Parathyroid adenoma (tissue), 2 donors: ENCODE results near the gene NOB1.

Source experiments
- H2AFZ ChIP-seq: fragments of 300-600 bp; sonication (generic); one replicate; pipeline ENCODE4 v1.7.0; 2017; ENCODE audit warnings: antibody characterized with exemption, mild to moderate bottlenecking
- H3K27ac ChIP-seq: fragments of 300-600 bp; sonication (generic); one replicate; pipeline ENCODE4 v1.7.0; 2017
- H3K27me3 ChIP-seq: fragments of 300-600 bp; sonication (generic); one replicate; pipeline ENCODE4 v1.7.0; 2017; ENCODE audit warnings: low read length; ENCODE audit not compliant: control insufficient read depth, insufficient read depth
- H3K36me3 ChIP-seq: fragments of 300-600 bp; sonication (generic); one replicate; pipeline ENCODE4 v1.7.0; 2017; ENCODE audit warnings: low read length; ENCODE audit not compliant: control insufficient read depth, insufficient read depth
- H3K4me1 ChIP-seq: fragments of 300-600 bp; sonication (generic); one replicate; pipeline ENCODE4 v1.7.0; 2017; ENCODE audit warnings: control low read depth
- H3K4me2 ChIP-seq: fragments of 300-600 bp; sonication (generic); one replicate; pipeline ENCODE4 v1.7.0; 2017; ENCODE audit warnings: low read length
- H3K4me3 ChIP-seq: fragments of 300-600 bp; sonication (generic); one replicate; pipeline ENCODE4 v1.7.0; 2017; ENCODE audit warnings: low read depth, low read length
- H3K79me2 ChIP-seq: fragments of 300-600 bp; sonication (generic); one replicate; pipeline ENCODE4 v1.7.0; 2017; ENCODE audit warnings: control low read depth
- H3K9ac ChIP-seq: fragments of 300-600 bp; sonication (generic); one replicate; pipeline ENCODE4 v1.7.0; 2017; ENCODE audit warnings: mild to moderate bottlenecking
- H3K9me3 ChIP-seq: fragments of 300-600 bp; sonication (generic); one replicate; pipeline ENCODE4 v1.7.0; 2017; ENCODE audit warnings: low read length; ENCODE audit not compliant: control insufficient read depth
- TF ChIP-seq, protein P1 (sequence below): fragments of 300-600 bp; sonication (generic); IDR thresholded peaks from one replicate; pipeline ENCODE4 v1.7.0; 2017; ENCODE audit warnings: antibody characterized with exemption, mild to moderate bottlenecking
- donor health status: primary hyperparathyroidism.

The NOB1 gene

DNA sequence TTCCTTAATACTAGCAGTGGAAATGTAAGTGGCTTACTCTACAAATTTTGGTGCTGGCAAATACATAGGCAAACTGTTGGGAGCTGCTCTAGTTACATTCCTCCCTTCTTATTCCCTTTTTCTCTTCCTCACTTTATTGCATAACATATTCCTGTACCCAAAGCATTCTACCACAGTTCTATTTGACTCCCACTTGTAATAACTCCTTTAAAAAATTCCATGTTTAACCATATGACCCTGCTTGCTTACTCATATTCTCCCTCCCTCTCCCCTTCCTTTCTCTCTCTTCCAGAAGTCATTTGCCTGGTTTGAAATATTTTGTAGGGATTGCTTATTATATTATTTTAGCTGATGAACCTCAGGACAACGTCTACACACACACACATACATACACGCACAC is 51.1 kb downstream of the NOB1 start:
- H3K27ac ChIP-seq, result no peak overlapping the region
- peaks cover 3% of the 10 kb centered on the region for H3K79me2 ChIP-seq
- no peak overlapping the region for H3K9ac ChIP-seq
- H3K36me3 ChIP-seq, result no peaks in the 10 kb centered on the region
- peaks cover 6% of the 10 kb centered on the region for H3K4me1 ChIP-seq
- TF ChIP-seq, protein P1, sequence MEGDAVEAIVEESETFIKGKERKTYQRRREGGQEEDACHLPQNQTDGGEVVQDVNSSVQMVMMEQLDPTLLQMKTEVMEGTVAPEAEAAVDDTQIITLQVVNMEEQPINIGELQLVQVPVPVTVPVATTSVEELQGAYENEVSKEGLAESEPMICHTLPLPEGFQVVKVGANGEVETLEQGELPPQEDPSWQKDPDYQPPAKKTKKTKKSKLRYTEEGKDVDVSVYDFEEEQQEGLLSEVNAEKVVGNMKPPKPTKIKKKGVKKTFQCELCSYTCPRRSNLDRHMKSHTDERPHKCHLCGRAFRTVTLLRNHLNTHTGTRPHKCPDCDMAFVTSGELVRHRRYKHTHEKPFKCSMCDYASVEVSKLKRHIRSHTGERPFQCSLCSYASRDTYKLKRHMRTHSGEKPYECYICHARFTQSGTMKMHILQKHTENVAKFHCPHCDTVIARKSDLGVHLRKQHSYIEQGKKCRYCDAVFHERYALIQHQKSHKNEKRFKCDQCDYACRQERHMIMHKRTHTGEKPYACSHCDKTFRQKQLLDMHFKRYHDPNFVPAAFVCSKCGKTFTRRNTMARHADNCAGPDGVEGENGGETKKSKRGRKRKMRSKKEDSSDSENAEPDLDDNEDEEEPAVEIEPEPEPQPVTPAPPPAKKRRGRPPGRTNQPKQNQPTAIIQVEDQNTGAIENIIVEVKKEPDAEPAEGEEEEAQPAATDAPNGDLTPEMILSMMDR, result no peak
- H2AFZ ChIP-seq, result no peak overlapping the region
- no peaks in the 10 kb centered on the region for H3K27me3 ChIP-seq
- no peaks in the 10 kb centered on the region for H3K9me3 ChIP-seq
- H3K4me3 ChIP-seq, result no peak overlapping the region
- H3K4me2 ChIP-seq, result no peak overlapping the region

DNA sequence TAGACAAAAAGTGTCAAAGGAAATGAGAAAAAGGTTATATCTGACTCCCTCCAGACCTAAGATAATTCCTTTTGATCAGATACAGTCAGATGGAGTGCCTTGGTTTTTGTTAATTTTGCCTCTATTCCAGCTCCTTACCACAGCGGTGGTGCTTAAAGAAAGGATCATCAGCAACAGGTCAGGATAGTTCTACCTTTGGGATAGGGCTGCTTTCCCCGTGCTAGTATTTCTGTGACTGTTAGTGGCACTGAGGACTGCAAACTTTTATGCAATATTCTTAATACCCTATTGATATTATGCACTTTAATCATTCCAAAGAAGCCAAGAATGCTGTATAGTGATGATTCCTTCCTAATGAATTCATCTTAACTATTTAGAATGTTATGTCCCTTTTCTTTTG is 52.9 kb downstream of the NOB1 start:
- TF ChIP-seq, protein P1, result no peak
- Histone ChIP-seq H3K36me3 (no peaks in the 10 kb centered on the region), H3K4me2 (no peak overlapping the region), H3K27me3 (no peaks in the 10 kb centered on the region), H3K9me3 (no peaks in the 10 kb centered on the region), H3K9ac (no peak overlapping the region), H3K4me1 (peaks cover 6% of the 10 kb centered on the region), H3K4me3 (no peak overlapping the region), H2AFZ (no peak overlapping the region), H3K79me2 (peaks cover 5% of the 10 kb centered on the region), H3K27ac (no peak overlapping the region)

DNA sequence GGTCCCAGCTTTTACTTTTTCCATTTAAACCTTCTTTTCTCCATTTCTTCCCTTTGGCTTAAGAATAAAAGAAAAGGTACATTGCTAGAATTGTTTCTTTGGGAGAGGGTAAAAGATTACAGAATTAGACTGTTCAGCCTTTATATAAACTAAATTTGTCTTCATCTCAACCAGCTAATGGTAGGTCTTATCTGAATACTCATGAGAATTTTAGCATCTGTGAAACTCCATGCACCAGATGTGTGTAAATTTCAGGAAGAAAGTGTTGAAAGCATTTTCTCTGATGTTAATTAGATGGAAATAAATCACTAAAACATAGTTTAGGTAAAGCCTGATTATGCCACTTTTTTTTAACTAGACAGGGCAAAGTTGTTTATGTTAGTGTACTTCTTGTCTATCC is 53.3 kb downstream of the NOB1 start:
- Histone ChIP-seq H3K9me3 (no peaks in the 10 kb centered on the region), H3K36me3 (no peaks in the 10 kb centered on the region), H3K27me3 (no peaks in the 10 kb centered on the region), H3K27ac (no peak overlapping the region), H2AFZ (no peak overlapping the region), H3K79me2 (peaks cover 5% of the 10 kb centered on the region), H3K4me3 (no peak overlapping the region), H3K4me1 (peaks cover 5% of the 10 kb centered on the region), H3K4me2 (no peak overlapping the region), H3K9ac (no peak overlapping the region)
- TF ChIP-seq, protein P1, result no peak

DNA sequence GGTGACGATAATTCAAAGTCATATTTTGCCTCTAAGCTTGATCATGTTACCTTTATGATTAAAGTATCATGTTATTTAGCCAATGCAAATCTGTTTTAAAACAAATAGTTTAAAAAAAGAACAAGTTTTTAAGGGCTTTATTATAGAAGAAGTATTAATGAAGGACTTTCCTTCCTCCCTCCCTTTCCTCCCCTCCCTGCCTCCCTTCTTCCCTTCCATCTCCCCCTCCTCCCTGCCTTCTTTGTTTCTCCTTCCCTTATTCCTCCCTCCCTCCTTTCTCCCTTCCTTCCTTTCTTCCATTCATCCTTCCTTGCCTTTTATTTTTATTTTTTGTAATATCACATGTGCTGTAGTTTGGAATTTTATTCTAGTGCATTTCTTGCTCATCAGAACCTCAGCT is 54.8 kb downstream of the NOB1 start:
- H3K79me2 ChIP-seq, result peaks cover 5% of the 10 kb centered on the region
- no peak overlapping the region for H3K4me3 ChIP-seq
- H3K27ac ChIP-seq, result no peak overlapping the region
- H3K9ac ChIP-seq, result no peak overlapping the region
- H2AFZ ChIP-seq, result no peak overlapping the region
- H3K4me2 ChIP-seq, result no peak overlapping the region
- H3K9me3 ChIP-seq, result no peaks in the 10 kb centered on the region
- H3K27me3 ChIP-seq, result no peaks in the 10 kb centered on the region
- H3K4me1 ChIP-seq, result no peaks in the 10 kb centered on the region
- TF ChIP-seq, protein P1, result no peak
- H3K36me3 ChIP-seq, result no peaks in the 10 kb centered on the region

DNA sequence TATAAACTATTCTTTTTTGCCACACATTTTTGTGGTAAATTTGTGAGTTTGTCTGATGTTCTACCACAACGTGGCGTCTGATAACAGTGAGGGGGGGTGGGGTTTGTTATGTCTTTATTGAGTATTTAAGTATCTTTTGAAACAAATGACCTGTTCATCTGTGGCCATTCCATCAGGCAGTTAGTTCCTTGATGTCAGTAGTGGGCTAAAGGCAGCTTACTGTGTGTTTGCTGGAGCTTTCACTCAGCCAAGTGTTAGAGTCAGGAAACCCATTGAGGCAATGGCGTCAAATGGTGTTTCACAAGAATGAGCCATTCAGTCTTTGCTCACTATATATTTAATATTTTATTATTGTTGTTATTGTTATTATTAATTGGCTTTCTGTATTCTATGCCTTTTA is 56.3 kb downstream of the NOB1 start:
- TF ChIP-seq, protein P1, result no peak
- Histone ChIP-seq H3K36me3 (no peaks in the 10 kb centered on the region), H3K27ac (no peak overlapping the region), H3K9ac (no peak overlapping the region), H3K79me2 (peaks cover 5% of the 10 kb centered on the region), H3K4me1 (no peaks in the 10 kb centered on the region), H3K9me3 (no peaks in the 10 kb centered on the region), H3K4me3 (no peak overlapping the region), H2AFZ (no peak overlapping the region), H3K4me2 (no peak overlapping the region), H3K27me3 (no peaks in the 10 kb centered on the region)
